IPS-18c (cell line): Measurements from ENCODE around the gene RPH3AL.

Experiments used
- H3K4me3 ChIP-seq: 2 replicates; pipeline ENCODE4 v1.7.0; 2013; ENCODE audit warnings: low read depth, mild to moderate bottlenecking, low read length, moderate library complexity; ENCODE audit not compliant: insufficient read depth
- H3K9me3 ChIP-seq: one replicate; pipeline ENCODE4 v1.6.1; 2013; ENCODE audit warnings: mild to moderate bottlenecking, low read length, moderate library complexity; ENCODE audit not compliant: control insufficient read depth, insufficient read depth

RPH3AL gene

DNA sequence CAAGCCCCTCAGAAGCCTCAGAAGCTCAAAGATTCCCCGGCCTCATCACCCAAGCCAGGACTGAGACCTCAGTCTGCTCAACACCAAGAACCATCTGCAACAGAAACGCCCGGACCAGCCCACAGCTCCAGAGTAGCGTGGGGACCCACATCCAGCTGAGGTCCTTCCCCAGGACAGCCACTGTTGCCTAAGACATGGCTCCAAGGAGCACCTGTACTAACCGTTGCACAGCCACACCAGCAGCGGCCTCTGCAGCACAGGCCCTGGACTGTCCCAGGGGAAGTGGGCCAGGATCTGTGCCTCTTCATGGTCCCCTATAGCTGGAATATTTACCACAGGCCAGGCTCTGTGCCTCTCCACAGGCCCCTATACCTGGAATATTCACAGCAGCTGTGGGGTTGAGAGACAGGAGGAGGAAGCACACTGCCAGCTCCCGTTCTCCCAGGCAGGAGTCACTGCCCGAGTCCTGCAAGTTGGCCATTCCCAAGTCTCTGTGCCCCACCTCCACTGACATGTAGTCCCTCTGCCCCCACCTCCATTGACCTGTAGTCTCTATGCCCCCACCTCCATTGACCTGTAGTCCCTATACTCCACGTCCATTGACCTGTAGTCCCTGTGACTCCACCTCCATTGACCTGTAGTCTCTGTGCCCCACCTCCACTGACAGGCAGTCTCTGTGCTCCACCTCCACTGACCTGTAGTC is 38.5 kb downstream of the RPH3AL start:
- Histone ChIP-seq H3K4me3 (no peak overlapping the region), H3K9me3 (no peaks in the 10 kb centered on the region)

DNA sequence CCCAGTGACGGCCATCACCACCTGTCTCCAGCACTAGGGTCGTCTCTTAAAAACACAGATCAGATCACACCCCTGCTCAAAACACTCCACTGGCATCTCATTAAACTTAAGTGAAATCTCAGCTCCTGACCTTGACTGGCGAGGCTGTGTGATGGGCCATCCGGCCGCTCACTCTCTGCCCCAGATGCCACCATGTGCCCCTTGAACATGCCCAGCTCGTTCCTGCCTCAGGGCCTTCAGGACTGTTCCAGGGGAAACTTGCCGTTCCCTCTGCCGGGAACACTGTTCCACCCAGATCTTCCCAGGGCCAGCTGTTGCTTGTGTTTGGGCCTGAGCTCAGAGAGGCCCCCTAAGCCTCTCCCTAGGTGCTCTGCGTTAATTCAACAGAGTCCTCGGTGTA is 39.4 kb downstream of the RPH3AL start:
- no peaks in the 10 kb centered on the region for H3K9me3 ChIP-seq
- H3K4me3 ChIP-seq = no peak overlapping the region

DNA sequence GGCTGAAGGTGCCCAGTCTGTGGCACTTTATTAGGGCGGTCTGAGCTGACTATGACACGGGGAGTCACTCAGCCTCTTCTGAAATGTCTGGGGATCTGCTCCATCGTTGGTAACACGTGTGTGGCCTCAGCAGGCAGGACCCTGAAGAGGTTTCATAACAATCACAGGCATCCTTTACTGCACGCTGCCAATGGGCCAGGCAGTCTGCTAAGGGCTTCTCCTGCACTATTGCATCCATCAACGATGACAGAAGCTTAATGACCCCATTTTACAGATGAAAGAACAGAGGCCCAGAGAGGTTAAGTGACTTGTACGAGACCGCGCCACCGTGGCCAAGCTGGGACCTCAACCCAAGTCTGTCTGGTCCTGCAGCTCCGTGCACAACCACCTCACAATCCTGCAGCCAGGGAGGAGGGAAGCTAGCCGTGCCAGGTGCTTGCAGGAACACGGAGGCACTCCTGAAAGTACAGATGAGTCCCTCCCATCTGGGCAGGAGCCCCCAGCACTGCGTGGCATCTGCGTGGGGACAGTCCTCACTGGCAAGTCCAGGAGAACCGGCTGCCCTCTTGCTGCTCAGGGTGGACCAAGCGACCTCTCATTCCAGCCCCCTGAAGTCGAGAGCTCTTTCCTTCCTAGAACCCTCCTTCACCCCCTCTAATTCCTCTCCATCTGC is 40.0 kb downstream of the RPH3AL start:
- H3K9me3 ChIP-seq = no peaks in the 10 kb centered on the region
- no peak overlapping the region for H3K4me3 ChIP-seq

DNA sequence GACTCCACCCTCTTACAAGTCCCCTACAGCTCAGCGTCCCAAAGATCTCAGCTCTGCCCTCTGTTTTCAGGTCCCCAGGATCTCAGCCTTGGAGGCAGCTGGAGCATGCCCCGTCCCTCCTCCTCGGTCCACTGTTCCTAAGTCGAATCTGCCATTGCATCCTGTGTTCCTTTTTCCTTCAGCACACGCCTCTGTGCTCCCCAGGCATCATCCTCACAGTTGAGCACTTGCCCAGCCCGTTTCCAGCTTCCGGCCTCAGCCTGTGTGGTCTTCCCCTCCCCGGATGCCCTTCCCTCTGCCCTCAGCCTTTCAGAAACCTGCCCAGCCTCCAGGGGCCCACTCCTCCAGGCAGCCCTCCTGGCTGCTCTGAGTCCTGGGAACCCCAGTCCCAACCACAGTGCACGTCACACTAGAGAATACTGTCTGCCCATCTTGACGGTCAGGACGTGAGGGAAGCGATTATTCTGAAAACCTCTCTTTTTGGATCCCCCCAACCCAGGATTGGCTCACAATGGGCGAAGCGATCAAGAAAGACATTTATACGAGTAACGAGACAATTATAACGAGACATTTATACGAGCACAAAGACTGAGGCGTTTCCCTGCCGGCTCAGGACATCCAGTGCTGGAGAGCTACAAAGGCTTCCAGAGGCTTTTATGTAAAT is 41.4 kb downstream of the RPH3AL start:
- Histone ChIP-seq H3K9me3 (no peaks in the 10 kb centered on the region), H3K4me3 (no peak overlapping the region)

DNA sequence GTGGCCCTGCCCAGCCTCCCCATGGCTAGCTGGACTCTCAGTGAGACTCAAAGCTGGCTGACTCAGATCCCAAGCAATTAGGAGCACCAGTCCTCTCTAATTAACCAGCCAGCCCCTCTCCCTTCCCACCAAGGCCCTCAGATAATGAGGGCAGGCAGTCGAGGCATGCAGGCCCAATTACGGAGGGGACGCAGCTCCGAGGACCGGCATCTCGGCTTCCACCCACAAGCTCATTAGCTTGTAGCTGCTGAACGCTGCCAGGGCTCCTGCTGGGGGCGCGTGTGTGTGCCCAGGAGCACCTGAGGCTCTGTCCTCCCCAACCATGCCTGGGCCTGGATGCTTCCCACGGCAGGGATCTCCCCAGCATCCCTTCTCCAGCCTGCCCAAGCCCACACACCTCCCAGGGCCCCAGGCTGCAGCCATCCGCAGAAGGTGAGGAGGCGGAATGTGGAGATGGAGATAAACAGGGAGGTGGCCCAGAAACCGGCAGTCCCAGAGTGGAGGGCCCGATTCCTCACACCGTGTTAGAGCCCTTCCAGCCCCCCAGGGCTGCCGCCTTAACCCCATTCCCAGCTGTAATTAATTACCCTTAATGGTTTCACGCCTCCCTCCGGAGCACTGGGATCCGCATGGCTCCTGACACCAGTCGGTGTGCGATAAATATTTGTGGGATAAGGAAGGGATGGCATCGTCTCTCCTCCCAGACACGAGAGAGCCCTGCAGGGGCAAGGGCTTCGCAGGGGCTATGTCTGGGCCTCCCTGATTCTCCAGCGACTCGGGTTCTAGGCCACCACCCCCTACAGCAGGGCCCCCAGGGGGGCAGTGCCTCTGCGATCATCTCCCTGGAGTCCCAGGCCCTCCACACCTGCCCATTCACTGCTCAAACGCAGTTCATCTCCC is 42.2 kb downstream of the RPH3AL start:
- no peaks in the 10 kb centered on the region for H3K9me3 ChIP-seq
- no peak overlapping the region for H3K4me3 ChIP-seq

DNA sequence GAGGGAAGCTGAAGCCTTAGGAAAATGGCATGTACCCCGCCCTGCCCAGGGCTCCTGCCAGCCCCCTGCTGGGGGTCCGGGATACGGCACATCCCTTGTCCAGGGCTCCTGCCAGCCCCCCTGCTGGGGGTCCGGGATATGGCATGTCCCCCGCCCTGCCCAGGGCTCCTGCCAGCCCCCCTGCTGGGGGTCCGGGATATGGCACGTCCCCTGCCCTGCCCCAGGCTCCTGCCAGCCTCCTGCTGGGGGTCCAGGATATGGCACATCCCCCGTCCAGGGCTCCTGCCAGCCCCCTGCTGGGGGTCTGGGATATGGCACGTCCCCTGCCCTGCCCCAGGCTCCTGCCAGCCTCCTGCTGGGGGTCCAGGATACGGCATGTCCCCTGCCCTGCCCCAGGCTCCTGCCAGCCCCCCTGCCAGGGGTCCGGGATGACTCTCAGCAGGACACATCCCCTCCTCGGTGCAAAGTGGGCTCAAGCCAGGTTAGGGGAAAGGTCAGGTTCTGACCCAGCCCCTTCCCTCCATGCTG is 43.2 kb downstream of the RPH3AL start:
- Histone ChIP-seq H3K4me3 (no peak overlapping the region), H3K9me3 (no peaks in the 10 kb centered on the region)

DNA sequence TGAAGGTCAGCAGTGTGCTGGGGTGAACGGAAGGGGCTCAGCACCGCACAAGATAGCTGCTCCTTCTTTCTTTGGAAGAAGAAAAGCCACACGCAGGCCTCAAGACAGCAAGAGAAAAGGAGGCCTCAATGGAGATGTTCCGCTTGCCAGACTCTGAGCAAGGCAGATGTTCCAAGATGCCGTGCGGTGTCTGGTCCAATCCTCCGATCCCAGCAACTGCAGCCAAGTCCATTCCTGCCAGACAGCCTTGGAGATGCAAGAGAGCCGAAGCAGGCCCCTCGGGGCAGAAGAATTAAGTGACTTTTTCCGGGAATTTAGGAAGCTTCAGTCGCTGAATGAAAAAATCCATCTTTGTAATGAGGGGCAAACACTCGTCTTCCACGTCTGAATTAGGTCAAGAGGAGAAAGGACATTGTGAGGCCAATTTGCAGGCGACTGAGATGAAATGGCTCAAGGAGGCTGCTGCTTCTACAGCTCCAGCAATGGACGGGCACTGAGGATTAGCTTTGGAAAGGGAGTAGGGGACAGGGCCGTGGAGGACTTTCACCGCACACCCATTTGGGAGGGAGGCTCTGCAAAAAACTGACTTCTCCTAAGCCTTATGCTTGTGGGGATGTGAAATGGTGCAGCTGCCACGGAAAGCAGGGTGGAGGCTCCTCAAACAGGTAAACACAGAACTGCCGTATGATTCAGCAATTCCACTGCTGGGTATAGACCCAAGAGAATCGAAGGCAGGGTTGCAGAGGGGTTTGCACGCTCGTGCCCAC is 44.7 kb downstream of the RPH3AL start:
- H3K4me3 ChIP-seq = no peak overlapping the region
- H3K9me3 ChIP-seq = no peaks in the 10 kb centered on the region

DNA sequence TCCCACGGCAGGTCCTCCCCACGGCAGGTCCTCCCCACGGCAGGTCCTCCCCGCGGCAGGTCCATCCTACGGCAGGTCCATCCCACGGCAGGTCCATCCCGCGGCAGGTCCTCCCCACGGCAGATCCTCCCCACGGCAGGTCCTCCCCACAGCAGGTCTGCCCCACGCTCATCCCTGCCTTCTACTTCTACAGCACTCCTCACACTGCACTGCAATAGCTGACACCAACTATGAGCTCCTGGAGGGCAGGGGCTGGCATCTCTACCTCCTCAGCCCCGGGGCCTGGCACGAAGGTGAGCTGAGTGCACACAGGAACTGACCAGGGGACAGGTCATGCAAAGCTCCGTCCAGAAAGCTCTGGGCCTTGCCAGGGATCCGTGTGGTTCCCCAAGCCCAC is 45.3 kb downstream of the RPH3AL start:
- Histone ChIP-seq H3K9me3 (no peaks in the 10 kb centered on the region), H3K4me3 (no peak overlapping the region)

DNA sequence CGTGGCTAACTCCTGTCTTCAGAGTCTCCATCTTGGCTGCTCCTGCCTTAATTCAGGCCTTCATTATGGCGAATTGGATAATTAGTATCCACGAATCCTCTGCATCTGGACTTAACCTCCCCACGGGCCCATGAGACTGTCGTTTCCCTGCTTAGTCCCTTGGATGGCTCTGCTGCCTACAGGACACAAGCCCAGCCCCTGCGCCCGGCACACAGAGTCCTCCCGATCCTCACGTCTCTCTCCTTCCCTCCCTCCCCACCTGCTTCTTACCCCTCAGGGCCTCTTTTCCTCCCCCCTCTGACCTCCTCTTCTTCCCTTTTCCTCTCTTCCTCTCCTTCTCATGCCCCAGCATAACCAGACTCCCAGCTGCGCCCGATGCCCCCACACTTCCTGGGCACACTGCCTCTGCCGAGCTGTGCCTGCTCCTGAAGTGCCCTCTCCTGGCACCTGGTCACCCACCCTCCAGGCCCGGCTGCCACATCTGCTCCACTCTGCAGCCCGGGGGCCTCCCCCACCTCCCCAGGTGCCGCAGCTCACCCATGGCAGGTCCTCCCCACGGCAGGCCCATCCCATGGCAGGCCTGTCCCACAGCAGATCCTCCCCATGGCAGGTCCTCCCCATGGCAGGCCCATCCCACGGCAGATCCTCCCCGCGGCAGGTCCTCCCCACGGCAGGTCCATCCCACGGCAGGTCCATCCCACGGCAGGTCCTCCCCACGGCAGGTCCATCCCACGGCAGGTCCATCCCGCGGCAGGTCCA is 45.9 kb downstream of the RPH3AL start:
- Histone ChIP-seq H3K9me3 (no peaks in the 10 kb centered on the region), H3K4me3 (no peak overlapping the region)

DNA sequence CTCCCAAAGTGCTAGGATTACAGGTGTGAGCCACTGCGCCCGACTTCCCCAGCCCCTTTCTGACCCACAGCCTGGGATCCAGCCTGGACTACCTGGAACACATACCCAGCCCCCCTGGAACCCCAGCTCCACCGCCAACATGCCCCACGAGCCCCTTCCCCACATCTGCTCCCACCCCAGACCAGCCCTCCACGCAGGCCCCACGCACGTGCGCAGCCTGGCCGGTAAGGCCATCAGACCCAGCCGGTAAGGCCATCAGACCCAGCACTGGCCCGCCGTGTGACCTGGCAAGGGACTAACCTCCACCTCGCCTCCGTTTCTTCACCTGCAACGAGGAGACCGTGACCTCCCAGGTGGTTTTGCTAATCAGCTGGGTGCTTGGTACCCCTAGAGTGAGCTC is 46.5 kb downstream of the RPH3AL start:
- Histone ChIP-seq H3K4me3 (no peak overlapping the region), H3K9me3 (no peaks in the 10 kb centered on the region)

DNA sequence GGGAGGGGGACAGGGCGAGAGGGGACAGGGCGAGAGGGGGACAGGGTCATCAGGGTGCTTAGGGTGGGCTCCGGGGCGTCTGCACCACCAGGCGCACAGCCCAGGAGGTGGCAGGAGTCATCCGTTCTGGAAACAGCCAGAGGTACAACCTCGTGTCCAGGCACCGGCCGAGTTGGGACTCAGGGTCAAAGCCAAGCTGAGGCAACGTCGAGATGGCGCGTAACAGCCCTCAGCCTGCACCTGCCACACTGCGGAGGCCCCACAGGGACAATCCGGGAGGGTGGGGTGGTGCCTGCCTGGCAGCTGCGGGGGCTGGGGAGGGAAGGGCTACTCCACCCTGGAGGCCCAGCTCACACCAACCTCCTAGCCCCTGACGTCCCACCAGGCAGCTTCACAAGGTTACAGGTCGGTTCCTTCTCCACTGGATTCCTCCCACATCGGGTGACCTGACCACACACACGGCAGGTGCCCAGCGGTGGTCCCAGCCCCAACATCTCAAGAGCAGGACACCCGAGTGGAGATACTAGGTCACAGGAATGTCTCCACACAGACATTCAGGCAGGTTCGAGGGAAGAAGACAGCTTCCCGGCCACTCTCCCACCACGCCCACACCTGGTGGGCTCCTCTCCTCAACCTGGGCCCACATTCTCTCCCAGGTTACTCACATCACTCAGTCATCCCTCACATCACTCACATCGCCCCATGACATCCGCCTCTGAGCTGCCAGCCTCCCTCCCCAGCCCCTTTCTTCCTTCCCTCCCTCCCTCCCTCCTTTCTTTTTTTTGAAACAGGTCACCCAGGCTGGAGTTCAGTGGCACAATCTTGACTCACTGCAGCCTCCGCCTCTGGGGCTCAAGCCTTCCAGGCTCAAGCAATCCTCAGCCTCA is 47.3 kb downstream of the RPH3AL start:
- Histone ChIP-seq H3K9me3 (no peaks in the 10 kb centered on the region), H3K4me3 (no peak overlapping the region)

DNA sequence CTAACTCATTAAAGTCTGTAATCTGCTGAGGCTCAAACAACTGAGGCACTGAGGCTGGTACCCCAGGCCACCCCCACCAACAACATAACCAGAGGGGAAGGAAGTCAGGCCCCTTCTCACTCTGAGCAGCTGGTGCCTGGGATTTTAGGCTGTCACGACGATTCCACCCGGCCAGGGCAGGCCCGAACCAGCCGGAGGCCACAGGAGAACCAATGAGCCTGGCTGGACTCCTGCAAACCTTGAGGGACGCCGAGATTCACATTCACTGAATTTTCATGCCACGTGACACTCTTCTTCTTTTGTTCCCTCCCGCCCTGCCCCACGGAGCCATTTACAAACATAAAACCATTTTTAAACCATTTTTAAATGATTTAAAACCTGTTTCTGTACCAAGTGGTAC is 48.1 kb downstream of the RPH3AL start:
- no peak overlapping the region for H3K4me3 ChIP-seq
- H3K9me3 ChIP-seq = no peaks in the 10 kb centered on the region

DNA sequence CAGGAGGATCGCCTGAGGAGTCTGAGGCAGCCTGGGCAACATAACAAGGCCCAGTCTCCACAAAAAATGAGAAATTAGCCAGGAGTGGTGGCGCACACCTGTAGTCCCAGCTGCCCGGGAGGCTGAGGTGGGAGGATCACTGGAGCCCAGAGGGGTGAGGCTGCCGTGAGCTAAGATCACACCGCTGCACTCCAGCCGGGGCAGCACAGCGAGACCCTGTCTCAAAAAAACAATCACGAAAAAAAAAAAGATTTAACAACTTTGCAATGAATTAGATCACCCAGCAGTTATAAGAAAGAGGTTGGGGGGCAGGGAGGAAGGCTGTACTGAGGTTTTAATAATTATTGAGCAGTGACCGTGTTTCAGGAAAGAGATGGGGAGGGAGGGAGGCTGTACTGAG is 49.4 kb downstream of the RPH3AL start:
- no peaks in the 10 kb centered on the region for H3K9me3 ChIP-seq
- no peak overlapping the region for H3K4me3 ChIP-seq

DNA sequence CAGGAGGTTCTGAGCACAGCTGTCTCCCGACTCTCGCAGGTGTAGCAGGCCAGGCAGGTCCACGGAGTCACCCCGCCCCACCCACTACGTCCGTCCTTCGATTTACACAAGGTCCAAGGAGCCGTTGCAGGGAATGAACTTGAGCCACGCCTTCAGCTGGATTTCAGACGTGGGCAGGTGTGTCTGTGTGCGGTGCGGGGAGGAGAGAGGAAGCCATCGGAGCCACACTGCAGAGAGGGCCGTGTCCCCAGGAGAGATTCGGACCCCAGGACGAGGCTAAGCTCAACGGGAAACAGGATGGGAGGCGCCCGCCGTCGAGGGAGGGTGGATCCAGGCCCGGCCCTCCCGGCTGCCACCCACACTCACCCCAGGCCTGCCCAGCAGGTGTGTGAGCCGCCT is 50.3 kb downstream of the RPH3AL start:
- no peak overlapping the region for H3K4me3 ChIP-seq
- no peaks in the 10 kb centered on the region for H3K9me3 ChIP-seq

DNA sequence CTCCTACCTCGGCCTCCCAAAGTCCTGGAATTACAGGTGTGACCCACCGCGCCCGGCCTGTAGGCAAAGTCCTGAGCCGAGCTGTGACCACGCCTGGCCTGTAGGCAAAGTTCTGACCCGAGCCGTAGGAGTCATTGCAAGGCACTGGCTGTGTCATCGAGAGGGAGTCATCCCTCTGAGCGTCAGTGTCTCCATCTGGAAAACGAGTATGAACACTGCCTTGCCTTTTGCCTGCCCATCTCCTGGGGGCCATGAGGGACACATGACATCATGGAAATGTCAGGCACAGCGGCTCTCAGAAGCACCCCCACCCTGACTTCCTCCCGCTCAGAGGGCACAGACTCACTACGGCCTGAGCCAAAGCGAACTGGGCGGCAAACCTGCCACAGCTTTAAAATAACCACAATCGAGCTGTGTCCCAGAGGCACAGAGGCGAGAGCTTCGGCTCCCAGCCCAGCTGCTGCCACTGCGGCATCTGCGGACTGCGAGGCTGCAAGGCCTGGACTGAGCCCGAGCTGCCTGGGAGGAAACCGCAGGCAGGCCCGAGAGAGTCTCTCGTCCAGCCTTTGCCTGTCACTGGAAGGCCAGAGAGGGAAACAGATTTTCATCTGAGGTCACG is 50.8 kb downstream of the RPH3AL start:
- H3K9me3 ChIP-seq = no peaks in the 10 kb centered on the region
- no peak overlapping the region for H3K4me3 ChIP-seq
